ENCODE data around the gene TUT7.
A peak's percentile ranks its signal among the peaks of the same experiment; 100 is the strongest.
"Not testable (repeated sequence)": the region's sequence is repeated elsewhere in the genome, so short reads cannot be mapped to it uniquely, and the experiment has no call there.

The TUT7 gene

GRCh38 chr9:86298873-86299272 is 55.3 kb downstream of the TUT7 start:
- no peak for DNase-seq

DNA sequence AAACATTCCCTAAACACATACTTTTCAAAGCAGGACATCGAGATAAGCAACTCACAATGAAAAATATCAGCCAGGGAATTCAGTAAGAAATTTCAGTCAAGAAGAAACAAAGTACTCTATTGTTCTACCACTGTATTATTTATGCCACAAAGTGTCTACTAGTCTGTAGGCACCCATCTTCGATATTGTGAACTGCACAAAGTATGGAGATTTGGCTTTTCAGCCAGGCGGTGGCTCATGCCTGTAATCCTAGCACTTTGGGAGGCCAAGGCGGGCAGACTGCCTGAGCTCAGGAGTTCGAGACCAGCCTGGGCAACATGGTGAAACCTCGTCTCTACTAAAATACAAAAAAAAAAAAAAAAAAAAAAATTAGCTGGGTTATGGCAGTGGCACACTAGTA is 63.9 kb downstream of the TUT7 start:
- DNase-seq, result not testable (repeated sequence)

GRCh38 chr9:86288499-86289198 is 65.6 kb downstream of the TUT7 start:
- DNase-seq, result no peak

GRCh38 chr9:86287013-86287412 is 67.2 kb downstream of the TUT7 start:
- DNase-seq, result no peak

DNA sequence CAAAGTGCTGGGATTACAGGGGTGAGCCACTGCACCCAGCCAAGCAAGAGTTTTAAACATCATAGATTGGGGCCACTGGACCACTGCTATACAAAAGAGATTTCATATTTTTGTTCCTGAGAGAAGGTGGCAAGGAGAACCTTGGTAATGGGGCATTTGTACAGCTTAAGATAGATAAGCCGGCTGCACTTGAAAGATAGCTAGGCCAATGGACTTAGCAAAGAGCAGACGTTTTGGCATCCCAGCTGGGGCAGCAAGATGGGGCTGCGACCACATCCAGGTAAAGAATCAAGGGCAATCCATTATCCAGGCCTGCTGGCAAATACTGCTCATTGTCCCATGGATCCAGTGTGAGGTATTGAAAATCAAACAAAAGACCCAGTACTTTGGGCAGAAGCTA is 67.9 kb downstream of the TUT7 start:
- DNase-seq, result no peak

GRCh38 chr9:86285261-86285660 is 68.9 kb downstream of the TUT7 start:
- DNase-seq, result no peak

- DNase-seq, result no peak
These were observed 71.2 kb downstream of the TUT7 start for GRCh38 chr9:86282979-86283535.

DNA sequence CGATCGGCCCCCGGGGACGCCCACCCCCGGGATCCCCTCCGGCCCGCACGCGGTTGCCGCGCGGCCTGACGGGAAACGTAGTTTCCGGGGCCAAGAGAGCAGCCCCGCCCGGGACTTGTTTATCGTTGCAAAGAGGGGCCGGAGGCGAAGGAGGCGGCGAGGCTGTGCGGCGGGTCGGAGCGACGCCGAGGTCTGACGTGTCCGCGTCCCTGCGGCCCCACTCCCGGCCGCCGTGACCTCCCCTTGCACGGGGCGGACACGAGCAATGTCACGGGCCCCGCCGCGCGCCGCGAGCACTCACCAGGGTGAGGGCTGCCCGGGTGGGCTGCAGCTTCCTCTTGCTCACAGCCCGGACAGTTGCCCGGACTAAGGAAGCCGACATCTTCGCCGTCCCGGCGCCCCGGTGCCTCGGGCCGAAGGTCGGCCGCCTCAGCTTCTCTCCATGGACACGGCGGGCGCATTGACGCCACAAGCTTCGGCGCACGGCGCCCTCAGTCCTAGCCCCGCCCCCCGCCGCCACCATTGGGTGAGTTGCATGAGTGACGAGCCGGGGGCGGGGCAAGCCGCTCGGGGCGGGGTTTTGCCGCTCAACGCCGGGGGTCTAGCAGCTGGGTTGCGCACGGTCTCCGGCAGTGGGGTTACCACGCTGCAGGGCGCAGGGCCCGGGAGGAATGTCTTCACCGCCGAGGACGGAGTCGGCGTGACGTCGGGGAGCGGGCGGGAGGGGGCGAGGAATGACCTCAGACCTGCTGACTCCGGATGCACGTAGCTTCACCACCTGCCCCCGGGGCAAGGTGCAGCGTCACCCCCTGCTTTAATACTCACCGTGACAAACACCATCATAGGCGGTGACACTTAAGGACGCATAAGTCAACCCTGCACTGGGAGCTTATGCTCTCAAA is 71.9 kb downstream of the TUT7 start, which contains the start of gene ISCA1:
Gene ISCA1, minus strand, starts transcription at position 462 of the 902 bp plus-strand sequence. Its CDS starts 80 bp downstream, at position 382.
- DNase-seq, result peak; percentile 60

- no peak for DNase-seq
These were observed 72.6 kb downstream of the TUT7 start for GRCh38 chr9:86281593-86282076.

GRCh38 chr9:86280580-86280979 is 73.6 kb downstream of the TUT7 start:
- DNase-seq, result no peak

- DNase-seq, result no peak
These were observed 74.4 kb downstream of the TUT7 start for GRCh38 chr9:86279839-86280238.

DNA sequence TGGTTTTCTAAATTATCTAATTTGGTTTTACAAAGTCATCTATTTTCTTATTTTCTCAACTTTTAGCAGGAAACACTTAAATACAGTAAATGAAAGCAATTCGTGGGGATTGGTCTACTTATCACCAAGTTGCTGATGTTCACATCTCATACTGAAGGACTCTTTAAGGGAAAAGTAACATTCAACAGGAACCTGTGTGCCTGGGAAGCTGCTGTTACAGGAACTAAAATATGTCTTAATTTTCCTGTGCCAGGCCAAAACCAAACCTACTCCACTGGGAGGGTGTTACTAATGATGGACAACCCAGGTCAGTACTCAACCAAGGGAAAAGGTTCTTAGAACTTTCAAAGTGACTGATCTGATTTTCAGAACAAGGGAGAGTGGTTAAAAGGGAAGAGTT is 77.1 kb downstream of the TUT7 start:
- DNase-seq, result no peak

DNA sequence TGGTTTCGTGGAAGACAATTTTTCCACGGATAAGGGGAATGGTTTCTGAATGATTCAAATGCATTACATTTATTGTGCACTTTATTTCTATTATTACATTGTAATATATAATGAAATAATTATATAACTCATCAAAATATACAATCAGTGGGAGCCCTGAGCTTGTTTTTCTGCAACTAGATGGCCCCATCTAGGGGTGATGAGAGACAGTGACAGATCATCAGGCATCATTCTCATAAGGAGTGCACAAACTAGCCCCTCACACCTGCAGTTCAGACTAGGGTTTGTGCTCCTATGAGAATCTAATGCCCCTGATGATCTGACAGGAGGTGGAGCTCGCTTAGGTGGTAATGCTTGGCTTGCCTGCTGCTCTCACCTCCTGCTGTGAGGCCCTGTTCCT is 78.2 kb downstream of the TUT7 start:
- DNase-seq, result no peak

GRCh38 chr9:86274821-86275643 is 79.2 kb downstream of the TUT7 start:
- DNase-seq, result no peak

DNA sequence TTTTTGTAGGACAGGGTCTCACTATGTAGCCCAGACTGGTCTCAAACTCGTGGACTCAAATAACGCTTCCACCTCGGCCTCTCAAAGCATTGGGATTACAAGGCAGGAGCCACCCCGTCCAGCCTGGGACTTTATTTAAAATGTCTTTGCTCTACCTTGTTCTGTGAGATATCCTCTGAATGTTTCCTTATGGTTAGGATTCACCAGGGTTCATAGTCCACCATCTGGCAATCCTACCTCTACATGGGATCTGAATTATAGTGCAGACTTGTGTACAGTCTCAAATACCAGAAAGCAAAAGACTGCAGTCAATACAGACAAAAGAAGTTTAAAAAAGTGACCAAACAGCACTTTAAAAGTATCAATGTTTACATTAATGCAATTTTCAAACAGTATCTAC is 82.0 kb downstream of the TUT7 start:
- no peak for DNase-seq

GRCh38 chr9:86263876-86264275 is 90.3 kb downstream of the TUT7 start:
- no peak for DNase-seq

DNA sequence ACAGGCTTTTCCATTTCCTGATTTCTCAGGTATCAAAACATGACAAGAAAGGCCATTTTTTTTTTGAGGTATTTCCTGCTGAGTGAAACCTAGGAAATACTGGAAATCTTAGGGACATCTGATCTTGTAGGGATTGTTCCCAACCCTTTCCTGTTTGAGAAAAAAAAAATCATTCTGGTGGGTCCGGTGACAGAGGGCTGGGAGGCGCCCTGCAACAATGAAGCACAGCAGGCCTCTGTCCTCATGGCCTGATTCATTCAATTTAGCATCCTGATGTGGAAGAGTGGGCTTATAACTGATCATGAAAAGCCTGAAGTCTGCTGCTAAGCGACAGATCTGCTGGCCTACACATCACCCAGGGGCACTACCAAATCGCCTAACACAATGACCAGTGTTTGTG is 91.7 kb downstream of the TUT7 start:
- DNase-seq, result no peak

GRCh38 chr9:86259557-86259956 is 94.7 kb downstream of the TUT7 start, which contains the start of gene C9orf153:
TSS of gene C9orf153 (minus strand) at chr9:86259657. CDS start at chr9:86229603, 30,054 bp downstream.
- DNase-seq, result no peak

DNA sequence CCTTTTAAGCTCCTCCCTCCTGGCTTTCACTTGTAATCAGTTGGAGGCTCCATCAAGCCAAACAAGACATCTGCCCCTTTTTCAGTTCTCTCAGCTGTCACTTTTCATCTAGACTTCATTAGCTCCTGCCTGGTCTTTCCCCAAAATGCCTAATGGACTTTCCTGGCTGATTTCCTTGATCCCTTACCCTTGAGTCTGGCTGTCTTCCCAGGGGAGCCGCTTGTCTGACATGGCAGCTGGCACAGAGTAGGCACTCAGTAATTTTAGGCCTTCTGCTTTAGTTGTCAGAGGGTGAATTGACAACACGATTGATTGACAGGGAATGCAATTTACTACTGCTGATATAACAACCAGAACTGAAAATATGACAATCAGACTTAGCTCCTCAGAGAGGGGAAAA is 96.8 kb downstream of the TUT7 start:
- DNase-seq, result no peak

DNA sequence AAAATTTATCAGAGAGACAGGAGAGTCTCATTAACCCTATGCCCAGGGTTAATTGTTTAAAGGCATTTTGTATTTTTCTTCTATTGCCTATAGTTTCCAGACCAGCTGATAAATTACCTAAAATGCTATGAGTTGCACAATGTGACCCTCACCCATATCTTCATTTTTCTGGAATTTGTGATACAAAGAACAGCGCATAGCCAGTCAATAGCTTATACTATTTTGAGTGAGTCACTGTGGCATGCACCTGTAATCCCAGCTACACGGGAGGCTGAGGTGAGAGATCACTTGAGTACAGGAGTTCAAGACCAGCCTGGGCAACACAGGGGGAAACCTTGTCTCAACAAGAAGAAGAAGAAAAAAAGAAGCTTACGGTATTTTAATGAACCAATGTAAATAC is 97.6 kb downstream of the TUT7 start:
- no peak for DNase-seq

GRCh38 chr9:86253577-86253976 is 100.6 kb downstream of the TUT7 start:
- DNase-seq, result no peak

DNA sequence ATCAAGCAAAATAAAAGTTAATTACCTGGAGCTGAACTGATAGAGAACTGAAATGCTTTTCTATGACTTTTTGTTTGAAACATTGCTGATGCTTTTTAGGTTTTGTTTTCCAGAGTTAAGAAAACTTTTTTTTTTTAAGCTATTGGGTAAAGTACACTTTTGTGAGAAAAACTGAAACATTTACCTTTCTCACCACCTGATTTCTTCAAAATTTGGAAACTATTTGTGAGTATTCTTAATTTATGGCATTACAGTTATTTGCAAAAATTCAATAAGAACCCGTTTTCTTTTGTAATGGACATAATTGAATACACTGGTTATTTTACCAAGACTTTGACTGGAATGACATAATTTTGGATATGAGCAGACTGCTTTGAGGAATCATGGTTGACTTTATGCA is 101.3 kb downstream of the TUT7 start:
- DNase-seq, result no peak

DNA sequence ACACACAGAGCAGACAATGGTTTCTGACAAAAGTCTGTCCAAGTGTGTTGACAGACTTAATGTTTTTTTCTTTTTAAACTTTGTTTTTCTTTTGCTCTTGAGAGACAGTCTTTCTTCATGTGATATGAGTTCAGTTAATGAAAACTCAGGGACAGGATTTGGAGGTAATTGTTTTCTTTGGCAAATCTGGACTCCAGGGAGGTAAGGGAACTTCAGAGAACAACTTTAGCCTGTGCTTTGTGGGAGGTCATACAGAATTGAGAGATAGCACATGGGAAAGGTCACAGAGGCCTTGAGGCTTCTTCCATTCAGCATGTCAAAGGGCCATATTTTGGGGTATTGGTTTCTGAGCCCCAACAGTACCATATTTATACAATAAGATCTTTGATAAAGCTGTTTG is 104.1 kb downstream of the TUT7 start:
- no peak for DNase-seq

All from GOT3 (cell line).